Right renal cortex interstitium (tissue), 3 donors: ENCODE measurements around the gene NIT1. TPM values are rescaled to one million over a fixed set of nuclear protein-coding genes. Genes with fewer than 3 reads are reported as not detected.

Source experiments
- DNase-seq, 3 donors: peaks; one replicate each; pipeline ENCODE4 v3.0.0-alpha.2; 2013; ENCODE audit warnings: low read depth in 3 of 3, low spot score in 2 of 3
- polyA plus RNA-seq, 3 donors: library from polyadenylated mRNA; unstranded; fragments of 120-200 nt; gene quantifications; one replicate each; pipeline ENCODE4 v1.2.1, GENCODE V29; 2013; ENCODE audit not compliant: insufficient read length in 3 of 3

NIT1 gene
- 10 to 100 TPM; 49.0 to 52.7 (median 51.3) TPM for polyA plus RNA-seq

- peak; percentile 74 to 82 (median 78) for DNase-seq
These were observed at the start of gene NIT1, which contains the start of gene PFDN2 for GRCh38 chr1:161117759-161118581. NIT1 (plus strand) TSS chr1:161118105; CDS start chr1:161118177, 72 bp downstream. PFDN2 (minus strand) TSS chr1:161118037; CDS start chr1:161118026, 11 bp downstream.

- no peak for DNase-seq
These were observed 49.3 kb upstream of the NIT1 start for GRCh38 chr1:161068306-161069234.

- DNase-seq: no peak
These were observed 48.7 kb upstream of the NIT1 start for GRCh38 chr1:161069241-161069640.

- DNase-seq: no peak
These were observed 48.1 kb upstream of the NIT1 start, which contains the start of gene ARHGAP30 for GRCh38 chr1:161069731-161070270. ARHGAP30 (minus strand) TSS chr1:161069891; CDS start chr1:161069624, 267 bp downstream.

- DNase-seq: no peak
These were observed 47.1 kb upstream of the NIT1 start for GRCh38 chr1:161070761-161071160.

GRCh38 chr1:161071886-161072371 lies 46.0 kb upstream of the NIT1 start:
- no peak for DNase-seq

- no peak for DNase-seq
These were observed 45.0 kb upstream of the NIT1 start for GRCh38 chr1:161072751-161073449.

- DNase-seq: no peak
These were observed 44.3 kb upstream of the NIT1 start for GRCh38 chr1:161073474-161074121.

- DNase-seq: no peak
These were observed 43.1 kb upstream of the NIT1 start for GRCh38 chr1:161074676-161075368.

GRCh38 chr1:161076410-161076809 lies 41.5 kb upstream of the NIT1 start:
- DNase-seq: no peak

- no peak for DNase-seq
These were observed 40.5 kb upstream of the NIT1 start for GRCh38 chr1:161077426-161077825.

- no peak for DNase-seq
These were observed 38.3 kb upstream of the NIT1 start for GRCh38 chr1:161079436-161080110.

- DNase-seq: no peak
These were observed 37.2 kb upstream of the NIT1 start for GRCh38 chr1:161080441-161081405.

GRCh38 chr1:161081519-161081918 lies 36.4 kb upstream of the NIT1 start:
- DNase-seq: no peak

GRCh38 chr1:161082483-161082882 lies 35.4 kb upstream of the NIT1 start:
- no peak for DNase-seq

- DNase-seq: no peak
These were observed 34.7 kb upstream of the NIT1 start for GRCh38 chr1:161082996-161083747.
